ENCODE results near the gene SOCS2.

- TF ChIP-seq, protein P1, sequence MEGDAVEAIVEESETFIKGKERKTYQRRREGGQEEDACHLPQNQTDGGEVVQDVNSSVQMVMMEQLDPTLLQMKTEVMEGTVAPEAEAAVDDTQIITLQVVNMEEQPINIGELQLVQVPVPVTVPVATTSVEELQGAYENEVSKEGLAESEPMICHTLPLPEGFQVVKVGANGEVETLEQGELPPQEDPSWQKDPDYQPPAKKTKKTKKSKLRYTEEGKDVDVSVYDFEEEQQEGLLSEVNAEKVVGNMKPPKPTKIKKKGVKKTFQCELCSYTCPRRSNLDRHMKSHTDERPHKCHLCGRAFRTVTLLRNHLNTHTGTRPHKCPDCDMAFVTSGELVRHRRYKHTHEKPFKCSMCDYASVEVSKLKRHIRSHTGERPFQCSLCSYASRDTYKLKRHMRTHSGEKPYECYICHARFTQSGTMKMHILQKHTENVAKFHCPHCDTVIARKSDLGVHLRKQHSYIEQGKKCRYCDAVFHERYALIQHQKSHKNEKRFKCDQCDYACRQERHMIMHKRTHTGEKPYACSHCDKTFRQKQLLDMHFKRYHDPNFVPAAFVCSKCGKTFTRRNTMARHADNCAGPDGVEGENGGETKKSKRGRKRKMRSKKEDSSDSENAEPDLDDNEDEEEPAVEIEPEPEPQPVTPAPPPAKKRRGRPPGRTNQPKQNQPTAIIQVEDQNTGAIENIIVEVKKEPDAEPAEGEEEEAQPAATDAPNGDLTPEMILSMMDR (IDR thresholded peaks at IDR 0.05) = no peak
- no peak for TF ChIP-seq POLR2A (IDR thresholded peaks at IDR 0.05)
Observed at GRCh38 chr12:93537769-93538168, 34.7 kb upstream of the SOCS2 start.
